ENCODE data around the gene AHCYL2.

The AHCYL2 gene

DNA sequence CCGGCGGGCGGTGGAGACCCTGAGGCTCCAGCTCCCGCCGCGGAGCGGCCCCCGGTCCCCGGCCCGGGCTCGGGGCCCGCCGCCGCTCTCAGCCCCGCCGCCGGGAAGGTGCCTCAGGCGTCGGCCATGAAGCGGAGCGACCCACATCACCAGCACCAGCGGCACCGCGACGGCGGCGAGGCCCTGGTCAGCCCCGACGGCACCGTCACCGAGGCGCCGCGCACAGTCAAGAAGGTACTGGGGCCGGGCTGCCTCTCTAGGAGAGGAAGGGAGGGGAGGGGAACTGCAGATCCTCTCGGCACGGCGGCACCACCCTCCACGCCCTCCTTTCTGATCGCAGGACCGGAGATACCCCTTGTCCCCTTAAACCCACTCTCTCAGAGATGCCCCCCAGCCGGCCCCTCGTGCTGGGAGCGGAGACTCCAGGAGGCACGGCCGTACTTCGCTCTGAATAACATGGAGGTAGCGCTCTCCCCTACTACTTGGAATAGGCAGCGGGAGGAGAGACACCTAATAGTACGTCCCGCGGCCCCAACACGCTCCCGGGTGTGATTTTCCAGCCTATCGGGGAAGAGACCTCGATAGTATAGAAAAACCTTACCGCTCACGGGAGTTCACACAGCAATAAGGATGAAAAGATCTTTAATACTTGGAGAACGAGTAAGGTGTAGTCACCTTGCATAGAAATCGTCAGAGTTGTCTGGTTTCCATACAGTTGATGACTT lies 538 bp downstream of the AHCYL2 start:
- no peak for TF ChIP-seq GATA3 (IDR thresholded peaks at IDR 0.05; ENCODE audit: low read depth, low read length)
- TF ChIP-seq GATA2 (IDR thresholded peaks at IDR 0.05; ENCODE audit: low read depth, low read length): no peak

DNA sequence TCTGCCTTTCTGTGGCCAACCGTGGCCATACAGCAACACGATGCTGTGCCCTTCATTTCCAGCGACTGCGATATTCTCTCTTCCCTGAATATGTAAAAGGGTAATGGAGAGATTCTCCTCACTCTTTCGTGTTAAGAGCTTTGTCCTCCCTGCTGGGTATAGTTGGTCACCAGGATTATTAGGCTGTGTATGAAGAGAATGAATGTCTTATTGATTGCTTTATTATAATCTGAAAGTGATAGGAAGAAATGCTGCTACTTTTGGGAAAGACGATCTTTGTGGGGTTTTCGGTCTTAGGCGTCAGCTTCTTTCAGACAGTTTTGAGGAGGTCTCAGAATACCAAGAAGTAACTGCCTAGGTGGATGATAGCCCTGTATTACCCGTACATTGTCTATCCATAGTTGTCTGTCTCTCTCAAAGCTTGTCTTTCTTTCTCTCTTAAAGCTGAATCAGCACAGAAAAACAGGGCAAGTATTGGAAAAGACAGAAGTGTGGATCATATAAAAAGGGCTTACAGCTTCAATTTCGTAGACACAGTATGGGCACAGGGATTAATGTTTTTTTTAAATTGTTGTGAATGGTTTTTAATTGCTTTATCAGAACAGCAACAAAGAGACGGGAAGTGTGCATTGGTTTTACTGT lies 1.2 kb downstream of the AHCYL2 start:
- TF ChIP-seq GATA2 (IDR thresholded peaks at IDR 0.05; ENCODE audit: low read depth, low read length) (no peak), GATA3 (IDR thresholded peaks at IDR 0.05; ENCODE audit: low read depth, low read length) (no peak)

GRCh38 chr7:129227646-129228578 lies 3.1 kb downstream of the AHCYL2 start:
- TF ChIP-seq GATA3 (IDR thresholded peaks at IDR 0.05; ENCODE audit: low read depth, low read length): no peak
- TF ChIP-seq GATA2 (IDR thresholded peaks at IDR 0.05; ENCODE audit: low read depth, low read length): no peak

DNA sequence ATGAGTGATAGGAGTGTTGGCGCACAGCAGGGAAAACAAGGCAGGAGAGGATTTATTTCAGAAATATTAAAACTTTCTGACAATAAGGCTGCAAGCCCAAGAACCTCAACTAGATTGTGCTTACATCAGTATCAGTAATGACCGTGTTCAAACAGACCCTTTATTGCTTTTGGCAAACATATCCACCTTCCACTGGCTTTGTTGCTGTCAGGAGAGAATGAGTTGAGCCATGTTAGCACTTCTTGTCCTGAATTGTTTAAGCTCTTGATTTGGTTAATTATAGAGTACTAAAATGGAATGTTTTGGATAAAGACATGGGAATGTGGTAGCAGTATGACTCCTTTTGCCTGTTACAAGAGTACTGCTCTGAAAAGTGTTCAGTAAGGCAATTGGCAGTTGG lies 3.8 kb downstream of the AHCYL2 start:
- TF ChIP-seq GATA3 (IDR thresholded peaks at IDR 0.05; ENCODE audit: low read depth, low read length): no peak
- TF ChIP-seq GATA2 (IDR thresholded peaks at IDR 0.05; ENCODE audit: low read depth, low read length): no peak

GRCh38 chr7:129231666-129232065 lies 6.8 kb downstream of the AHCYL2 start:
- TF ChIP-seq GATA2 (IDR thresholded peaks at IDR 0.05; ENCODE audit: low read depth, low read length): no peak
- TF ChIP-seq GATA3 (IDR thresholded peaks at IDR 0.05; ENCODE audit: low read depth, low read length): no peak

GRCh38 chr7:129238546-129238945 lies 13.7 kb downstream of the AHCYL2 start:
- no peak for TF ChIP-seq GATA2 (IDR thresholded peaks at IDR 0.05; ENCODE audit: low read depth, low read length)
- no peak for TF ChIP-seq GATA3 (IDR thresholded peaks at IDR 0.05; ENCODE audit: low read depth, low read length)

GRCh38 chr7:129240119-129240820 lies 15.4 kb downstream of the AHCYL2 start:
- no peak for TF ChIP-seq GATA3 (IDR thresholded peaks at IDR 0.05; ENCODE audit: low read depth, low read length)
- no peak for TF ChIP-seq GATA2 (IDR thresholded peaks at IDR 0.05; ENCODE audit: low read depth, low read length)

- TF ChIP-seq GATA2 (IDR thresholded peaks at IDR 0.05; ENCODE audit: low read depth, low read length) (no peak), GATA3 (IDR thresholded peaks at IDR 0.05; ENCODE audit: low read depth, low read length) (no peak)
These were observed 19.4 kb downstream of the AHCYL2 start for GRCh38 chr7:129244220-129244619.

DNA sequence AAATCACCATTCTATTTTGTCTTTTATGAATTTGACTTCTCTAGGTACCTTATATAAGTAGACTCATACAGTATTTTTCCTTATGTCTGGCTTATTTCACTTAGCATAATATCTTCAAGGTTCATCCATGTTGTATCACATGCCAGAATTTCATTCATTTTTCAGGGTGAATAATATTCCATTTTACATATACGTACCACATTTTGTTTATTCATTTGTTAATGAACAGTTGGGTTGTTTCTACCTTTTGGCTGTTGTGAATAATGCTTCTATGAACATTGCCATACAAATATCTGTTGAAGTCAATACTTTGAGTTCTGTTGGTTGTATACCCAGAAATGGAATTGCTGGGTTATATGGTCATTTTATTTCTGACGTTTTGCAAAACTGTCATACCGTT lies 20.7 kb downstream of the AHCYL2 start:
- TF ChIP-seq GATA2 (IDR thresholded peaks at IDR 0.05; ENCODE audit: low read depth, low read length): no peak
- no peak for TF ChIP-seq GATA3 (IDR thresholded peaks at IDR 0.05; ENCODE audit: low read depth, low read length)

DNA sequence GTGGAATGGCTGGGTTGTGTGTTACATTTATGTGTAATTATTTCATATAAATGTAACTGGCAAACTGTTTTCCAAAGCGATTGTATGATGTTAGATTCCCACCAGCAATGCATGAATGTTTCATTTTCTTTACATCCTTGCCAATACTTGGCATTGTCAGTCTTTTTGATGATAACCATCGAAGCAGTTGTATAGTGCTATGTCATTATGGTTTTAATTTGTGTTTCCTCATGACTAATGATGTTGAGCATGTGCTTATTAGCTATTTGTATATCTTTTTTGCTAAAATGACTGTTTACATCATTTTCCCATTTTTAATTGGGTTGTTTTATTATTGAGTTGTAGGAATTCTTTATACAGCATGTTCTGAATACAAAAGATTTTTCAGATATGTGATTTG lies 22.3 kb downstream of the AHCYL2 start:
- TF ChIP-seq GATA3 (IDR thresholded peaks at IDR 0.05; ENCODE audit: low read depth, low read length) (no peak), GATA2 (IDR thresholded peaks at IDR 0.05; ENCODE audit: low read depth, low read length) (no peak)

DNA sequence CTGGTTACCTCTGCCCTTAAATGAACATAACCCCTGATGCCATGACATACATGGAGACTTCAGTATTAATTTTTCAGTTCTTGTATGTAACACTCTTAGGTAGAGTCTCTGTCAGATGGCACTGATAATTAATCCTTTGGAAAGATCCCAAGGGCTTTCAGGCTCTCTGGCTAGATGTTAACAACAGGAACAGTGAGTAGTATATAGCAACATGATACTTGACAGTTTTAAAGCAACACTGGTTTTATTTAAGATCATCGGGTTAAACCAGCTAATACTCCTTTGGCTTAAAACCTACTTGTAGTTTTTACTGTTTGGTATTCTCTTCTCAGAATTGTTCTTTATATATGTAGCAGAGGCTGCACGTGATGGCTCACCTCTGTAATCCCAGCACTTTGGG lies 27.3 kb downstream of the AHCYL2 start:
- TF ChIP-seq GATA3 (IDR thresholded peaks at IDR 0.05; ENCODE audit: low read depth, low read length): no peak
- TF ChIP-seq GATA2 (IDR thresholded peaks at IDR 0.05; ENCODE audit: low read depth, low read length): no peak; the same call in 1 of the 2 replicates

DNA sequence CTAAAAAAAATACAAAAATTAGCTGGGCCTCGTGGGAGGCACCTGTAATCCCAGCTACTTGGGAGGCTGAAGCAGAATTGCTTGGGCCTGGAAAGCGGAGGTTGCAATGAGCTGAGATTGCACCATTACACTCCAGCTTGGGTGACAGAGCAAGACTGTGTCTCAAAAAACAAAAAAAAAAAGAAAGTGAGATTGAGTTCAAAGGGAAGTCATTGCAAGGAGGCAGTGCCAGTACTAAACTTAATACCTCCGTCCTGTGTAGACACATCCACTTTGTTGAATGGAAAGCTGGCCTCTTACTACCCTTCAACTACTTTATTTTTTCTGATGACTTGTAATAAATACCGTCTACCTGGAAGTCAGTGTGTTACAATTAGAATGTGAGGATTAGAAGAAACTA lies 31.0 kb downstream of the AHCYL2 start:
- TF ChIP-seq GATA2 (IDR thresholded peaks at IDR 0.05; ENCODE audit: low read depth, low read length) (no peak), GATA3 (IDR thresholded peaks at IDR 0.05; ENCODE audit: low read depth, low read length) (no peak)

GRCh38 chr7:129256221-129256620 lies 31.4 kb downstream of the AHCYL2 start:
- no peak for TF ChIP-seq GATA2 (IDR thresholded peaks at IDR 0.05; ENCODE audit: low read depth, low read length)
- TF ChIP-seq GATA3 (IDR thresholded peaks at IDR 0.05; ENCODE audit: low read depth, low read length): no peak

GRCh38 chr7:129257168-129257567 lies 32.3 kb downstream of the AHCYL2 start:
- no peak for TF ChIP-seq GATA2 (IDR thresholded peaks at IDR 0.05; ENCODE audit: low read depth, low read length)
- TF ChIP-seq GATA3 (IDR thresholded peaks at IDR 0.05; ENCODE audit: low read depth, low read length): no peak
